ENCODE results near the gene GRM8. TPM values are rescaled to one million over a fixed set of nuclear protein-coding genes. Genes with fewer than 3 reads are reported as not detected.

Gene GRM8
- total and polyA plus RNA-seq, 4 donors = 0.28 to 4.9 (median 2.8) TPM

DNA sequence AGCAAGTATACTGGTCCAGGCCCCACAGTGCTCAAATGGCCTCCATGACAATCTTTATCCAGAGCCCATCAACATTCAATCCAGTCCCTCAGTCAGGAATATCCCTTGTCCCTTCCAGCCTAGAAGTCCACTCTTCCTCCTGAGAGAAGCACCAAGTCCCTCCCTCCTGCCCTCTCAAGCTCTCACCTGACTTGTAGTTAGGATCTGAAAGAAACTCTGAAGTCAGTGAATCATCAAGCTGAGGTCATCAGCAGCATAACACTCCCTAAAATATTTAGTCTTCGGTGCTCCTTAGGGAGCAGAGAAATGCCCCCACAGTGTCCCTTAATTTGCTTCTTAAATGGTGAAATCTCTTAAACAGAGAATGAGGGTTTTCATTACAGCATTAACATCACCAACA, 31.0 kb downstream of the GRM8 start:
- Histone ChIP-seq H3K27me3 (ENCODE audit: control insufficient read depth in 4 of 4, insufficient read depth in 4 of 4, low read length in 3 of 4) (no peaks in the 10 kb centered on the region), H3K4me1 (ENCODE audit: control insufficient read depth in 4 of 4, insufficient read depth in 4 of 4, low read length in 3 of 4) (no peaks in the 10 kb centered on the region), H3K9me3 (ENCODE audit: control insufficient read depth in 4 of 4, low read length in 3 of 4) (no peaks in the 10 kb centered on the region), H3K9ac (ENCODE audit: low read depth in 1 of 2, low read length in 2 of 2) (no peak overlapping the region), H3K4me3 (ENCODE audit: low read depth in 1 of 3, low read length in 3 of 3) (no peak overlapping the region), H3K36me3 (ENCODE audit: control insufficient read depth in 4 of 4, insufficient read depth in 3 of 4, low read depth in 1 of 4, low read length in 3 of 4) (no peaks in the 10 kb centered on the region), H3K27ac (ENCODE audit: low read depth in 1 of 2, low read length in 2 of 2) (no peak overlapping the region)
- TF ChIP-seq, protein P1, sequence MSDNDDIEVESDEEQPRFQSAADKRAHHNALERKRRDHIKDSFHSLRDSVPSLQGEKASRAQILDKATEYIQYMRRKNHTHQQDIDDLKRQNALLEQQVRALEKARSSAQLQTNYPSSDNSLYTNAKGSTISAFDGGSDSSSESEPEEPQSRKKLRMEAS (IDR thresholded peaks at IDR 0.05) = no peak
- no peak for TF ChIP-seq NR2F2 (IDR thresholded peaks at IDR 0.05)
- no peak for TF ChIP-seq HNF4G (IDR thresholded peaks at IDR 0.05)
- no peak for TF ChIP-seq RAD21 (IDR thresholded peaks at IDR 0.05)
- no peak for TF ChIP-seq EGR1 (IDR thresholded peaks at IDR 0.05; ENCODE audit: low read depth in 2 of 2)
- TF ChIP-seq TAF1 (conservative IDR thresholded peaks at IDR 0.05) = no peak
- no peak for TF ChIP-seq JUND (IDR thresholded peaks at IDR 0.05)
- no peak for TF ChIP-seq RXRA (IDR thresholded peaks at IDR 0.05)
- no peak for TF ChIP-seq SP1 (IDR thresholded peaks at IDR 0.05)
- TF ChIP-seq, protein P2, sequence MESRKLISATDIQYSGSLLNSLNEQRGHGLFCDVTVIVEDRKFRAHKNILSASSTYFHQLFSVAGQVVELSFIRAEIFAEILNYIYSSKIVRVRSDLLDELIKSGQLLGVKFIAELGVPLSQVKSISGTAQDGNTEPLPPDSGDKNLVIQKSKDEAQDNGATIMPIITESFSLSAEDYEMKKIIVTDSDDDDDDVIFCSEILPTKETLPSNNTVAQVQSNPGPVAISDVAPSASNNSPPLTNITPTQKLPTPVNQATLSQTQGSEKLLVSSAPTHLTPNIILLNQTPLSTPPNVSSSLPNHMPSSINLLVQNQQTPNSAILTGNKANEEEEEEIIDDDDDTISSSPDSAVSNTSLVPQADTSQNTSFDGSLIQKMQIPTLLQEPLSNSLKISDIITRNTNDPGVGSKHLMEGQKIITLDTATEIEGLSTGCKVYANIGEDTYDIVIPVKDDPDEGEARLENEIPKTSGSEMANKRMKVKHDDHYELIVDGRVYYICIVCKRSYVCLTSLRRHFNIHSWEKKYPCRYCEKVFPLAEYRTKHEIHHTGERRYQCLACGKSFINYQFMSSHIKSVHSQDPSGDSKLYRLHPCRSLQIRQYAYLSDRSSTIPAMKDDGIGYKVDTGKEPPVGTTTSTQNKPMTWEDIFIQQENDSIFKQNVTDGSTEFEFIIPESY (IDR thresholded peaks at IDR 0.05) = no peak
- no peak for TF ChIP-seq GABPA (IDR thresholded peaks at IDR 0.05 in 1 of 2, conservative IDR thresholded peaks at IDR 0.05 in 1 of 2)
- no peak for TF ChIP-seq YY1 (IDR thresholded peaks at IDR 0.05)
- TF ChIP-seq FOXA2 (IDR thresholded peaks at IDR 0.05) = no peak
- TF ChIP-seq FOXA1 (IDR thresholded peaks at IDR 0.05) = no peak
- TF ChIP-seq, protein P3, sequence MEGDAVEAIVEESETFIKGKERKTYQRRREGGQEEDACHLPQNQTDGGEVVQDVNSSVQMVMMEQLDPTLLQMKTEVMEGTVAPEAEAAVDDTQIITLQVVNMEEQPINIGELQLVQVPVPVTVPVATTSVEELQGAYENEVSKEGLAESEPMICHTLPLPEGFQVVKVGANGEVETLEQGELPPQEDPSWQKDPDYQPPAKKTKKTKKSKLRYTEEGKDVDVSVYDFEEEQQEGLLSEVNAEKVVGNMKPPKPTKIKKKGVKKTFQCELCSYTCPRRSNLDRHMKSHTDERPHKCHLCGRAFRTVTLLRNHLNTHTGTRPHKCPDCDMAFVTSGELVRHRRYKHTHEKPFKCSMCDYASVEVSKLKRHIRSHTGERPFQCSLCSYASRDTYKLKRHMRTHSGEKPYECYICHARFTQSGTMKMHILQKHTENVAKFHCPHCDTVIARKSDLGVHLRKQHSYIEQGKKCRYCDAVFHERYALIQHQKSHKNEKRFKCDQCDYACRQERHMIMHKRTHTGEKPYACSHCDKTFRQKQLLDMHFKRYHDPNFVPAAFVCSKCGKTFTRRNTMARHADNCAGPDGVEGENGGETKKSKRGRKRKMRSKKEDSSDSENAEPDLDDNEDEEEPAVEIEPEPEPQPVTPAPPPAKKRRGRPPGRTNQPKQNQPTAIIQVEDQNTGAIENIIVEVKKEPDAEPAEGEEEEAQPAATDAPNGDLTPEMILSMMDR (IDR thresholded peaks at IDR 0.05; ENCODE audit: low read depth, low read length, missing input control) = no peak
- TF ChIP-seq HNF4A (conservative IDR thresholded peaks at IDR 0.05) = no peak
- TF ChIP-seq, protein P4, sequence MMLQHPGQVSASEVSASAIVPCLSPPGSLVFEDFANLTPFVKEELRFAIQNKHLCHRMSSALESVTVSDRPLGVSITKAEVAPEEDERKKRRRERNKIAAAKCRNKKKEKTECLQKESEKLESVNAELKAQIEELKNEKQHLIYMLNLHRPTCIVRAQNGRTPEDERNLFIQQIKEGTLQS (IDR thresholded peaks at IDR 0.05) = no peak
- TF ChIP-seq, protein P5, sequence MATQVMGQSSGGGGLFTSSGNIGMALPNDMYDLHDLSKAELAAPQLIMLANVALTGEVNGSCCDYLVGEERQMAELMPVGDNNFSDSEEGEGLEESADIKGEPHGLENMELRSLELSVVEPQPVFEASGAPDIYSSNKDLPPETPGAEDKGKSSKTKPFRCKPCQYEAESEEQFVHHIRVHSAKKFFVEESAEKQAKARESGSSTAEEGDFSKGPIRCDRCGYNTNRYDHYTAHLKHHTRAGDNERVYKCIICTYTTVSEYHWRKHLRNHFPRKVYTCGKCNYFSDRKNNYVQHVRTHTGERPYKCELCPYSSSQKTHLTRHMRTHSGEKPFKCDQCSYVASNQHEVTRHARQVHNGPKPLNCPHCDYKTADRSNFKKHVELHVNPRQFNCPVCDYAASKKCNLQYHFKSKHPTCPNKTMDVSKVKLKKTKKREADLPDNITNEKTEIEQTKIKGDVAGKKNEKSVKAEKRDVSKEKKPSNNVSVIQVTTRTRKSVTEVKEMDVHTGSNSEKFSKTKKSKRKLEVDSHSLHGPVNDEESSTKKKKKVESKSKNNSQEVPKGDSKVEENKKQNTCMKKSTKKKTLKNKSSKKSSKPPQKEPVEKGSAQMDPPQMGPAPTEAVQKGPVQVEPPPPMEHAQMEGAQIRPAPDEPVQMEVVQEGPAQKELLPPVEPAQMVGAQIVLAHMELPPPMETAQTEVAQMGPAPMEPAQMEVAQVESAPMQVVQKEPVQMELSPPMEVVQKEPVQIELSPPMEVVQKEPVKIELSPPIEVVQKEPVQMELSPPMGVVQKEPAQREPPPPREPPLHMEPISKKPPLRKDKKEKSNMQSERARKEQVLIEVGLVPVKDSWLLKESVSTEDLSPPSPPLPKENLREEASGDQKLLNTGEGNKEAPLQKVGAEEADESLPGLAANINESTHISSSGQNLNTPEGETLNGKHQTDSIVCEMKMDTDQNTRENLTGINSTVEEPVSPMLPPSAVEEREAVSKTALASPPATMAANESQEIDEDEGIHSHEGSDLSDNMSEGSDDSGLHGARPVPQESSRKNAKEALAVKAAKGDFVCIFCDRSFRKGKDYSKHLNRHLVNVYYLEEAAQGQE (IDR thresholded peaks at IDR 0.05) = no peak
- WGBS = 95% methylated on average over 1 of the region's 1 CpG
- no peak for DNase-seq (ENCODE audit: low spot score)
